ENCODE measurements around the gene PPM1N. TPM values are rescaled to one million over a fixed set of nuclear protein-coding genes. Genes with fewer than 3 reads are reported as not detected.

The PPM1N gene
- total and polyA plus RNA-seq, 2 of the 13 experiments (the other 11 are each of a cell fraction or from before 2014, with no cell fraction given) = 0.31 to 1.8 TPM

DNA sequence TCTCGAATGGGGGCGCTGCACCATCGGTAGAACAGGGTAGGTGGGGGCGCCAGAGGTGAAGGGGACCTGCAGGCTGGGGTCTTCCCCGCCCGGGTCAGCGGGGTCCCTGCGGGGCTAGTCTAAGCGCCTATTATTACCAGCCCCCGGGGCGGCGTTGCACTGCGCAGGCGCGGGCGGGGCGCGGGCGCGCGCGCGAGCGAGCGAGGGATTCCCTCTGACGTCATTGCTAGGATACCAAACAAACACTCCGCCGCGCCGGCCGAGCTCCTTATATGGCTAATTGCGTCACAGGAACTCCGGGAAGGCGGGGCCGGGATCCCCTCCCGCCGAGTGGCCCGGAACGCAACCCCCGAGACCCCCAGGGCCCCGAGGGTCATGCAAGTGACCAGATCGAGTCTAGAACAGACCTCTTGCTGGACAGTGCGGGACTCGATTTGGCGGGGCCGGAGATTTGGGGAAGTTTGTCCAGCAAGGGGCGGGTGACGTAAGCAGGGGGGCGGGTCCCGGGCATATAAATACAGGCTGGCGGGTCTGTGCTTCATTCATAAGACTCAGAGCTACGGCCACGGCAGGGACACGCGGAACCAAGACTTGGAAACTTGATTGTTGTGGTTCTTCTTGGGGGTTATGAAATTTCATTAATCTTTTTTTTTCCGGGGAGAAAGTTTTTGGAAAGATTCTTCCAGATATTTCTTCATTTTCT is 30.6 kb upstream of the PPM1N start, which contains the start of gene FOSB (continued):
- TF ChIP-seq, protein P1, sequence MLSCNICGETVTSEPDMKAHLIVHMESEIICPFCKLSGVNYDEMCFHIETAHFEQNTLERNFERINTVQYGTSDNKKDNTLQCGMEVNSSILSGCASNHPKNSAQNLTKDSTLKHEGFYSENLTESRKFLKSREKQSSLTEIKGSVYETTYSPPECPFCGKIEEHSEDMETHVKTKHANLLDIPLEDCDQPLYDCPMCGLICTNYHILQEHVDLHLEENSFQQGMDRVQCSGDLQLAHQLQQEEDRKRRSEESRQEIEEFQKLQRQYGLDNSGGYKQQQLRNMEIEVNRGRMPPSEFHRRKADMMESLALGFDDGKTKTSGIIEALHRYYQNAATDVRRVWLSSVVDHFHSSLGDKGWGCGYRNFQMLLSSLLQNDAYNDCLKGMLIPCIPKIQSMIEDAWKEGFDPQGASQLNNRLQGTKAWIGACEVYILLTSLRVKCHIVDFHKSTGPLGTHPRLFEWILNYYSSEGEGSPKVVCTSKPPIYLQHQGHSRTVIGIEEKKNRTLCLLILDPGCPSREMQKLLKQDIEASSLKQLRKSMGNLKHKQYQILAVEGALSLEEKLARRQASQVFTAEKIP (CRISPR knock-in tag; IDR thresholded peaks at IDR 0.05; ENCODE audit: borderline replicate concordance) = no peak
- TF ChIP-seq HNRNPLL (IDR thresholded peaks at IDR 0.05; ENCODE audit: low read depth, low read length, poor library complexity, severe bottlenecking) (no peak), SIX1 (CRISPR knock-in tag; IDR thresholded peaks at IDR 0.05; ENCODE audit: borderline replicate concordance) (no peak), ZFYVE20 (CRISPR knock-in tag; IDR thresholded peaks at IDR 0.05; ENCODE audit: borderline replicate concordance, low read depth) (no peak), ZNF282 (IDR thresholded peaks at IDR 0.05; ENCODE audit: partially characterized antibody) (no peak), ZMYM2 (CRISPR knock-in tag; IDR thresholded peaks at IDR 0.05) (no peak), ZNF550 (CRISPR knock-in tag; IDR thresholded peaks at IDR 0.05; ENCODE audit: borderline replicate concordance) (no peak), SP2 (CRISPR knock-in tag; IDR thresholded peaks at IDR 0.05) (no peak), IKZF4 (CRISPR knock-in tag; IDR thresholded peaks at IDR 0.05; ENCODE audit: borderline replicate concordance, low read depth, not compliant biosample characterization) (no peak), ZNF782 (CRISPR knock-in tag; IDR thresholded peaks at IDR 0.05; ENCODE audit: borderline replicate concordance) (no peak), ZNF20 (CRISPR knock-in tag; IDR thresholded peaks at IDR 0.05) (no peak), SSRP1 (CRISPR knock-in tag; IDR thresholded peaks at IDR 0.05) (no peak)
- TF ChIP-seq, protein P2, sequence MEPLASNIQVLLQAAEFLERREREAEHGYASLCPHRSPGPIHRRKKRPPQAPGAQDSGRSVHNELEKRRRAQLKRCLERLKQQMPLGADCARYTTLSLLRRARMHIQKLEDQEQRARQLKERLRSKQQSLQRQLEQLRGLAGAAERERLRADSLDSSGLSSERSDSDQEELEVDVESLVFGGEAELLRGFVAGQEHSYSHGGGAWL (CRISPR knock-in tag; IDR thresholded peaks at IDR 0.05) = no peak
- TF ChIP-seq, protein P3, sequence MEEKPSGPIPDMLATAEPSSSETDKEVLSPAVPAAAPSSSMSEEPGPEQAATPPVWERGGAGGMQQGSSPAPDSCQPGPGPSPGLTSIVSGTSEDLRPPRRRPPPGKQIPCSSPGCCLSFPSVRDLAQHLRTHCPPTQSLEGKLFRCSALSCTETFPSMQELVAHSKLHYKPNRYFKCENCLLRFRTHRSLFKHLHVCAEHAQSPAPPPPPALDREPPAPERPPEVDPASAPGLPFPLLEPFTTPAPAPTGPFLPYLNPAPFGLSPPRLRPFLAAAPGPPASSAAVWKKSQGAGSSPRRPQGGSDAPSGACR (CRISPR knock-in tag; IDR thresholded peaks at IDR 0.05) = no peak
- TF ChIP-seq, protein P4, sequence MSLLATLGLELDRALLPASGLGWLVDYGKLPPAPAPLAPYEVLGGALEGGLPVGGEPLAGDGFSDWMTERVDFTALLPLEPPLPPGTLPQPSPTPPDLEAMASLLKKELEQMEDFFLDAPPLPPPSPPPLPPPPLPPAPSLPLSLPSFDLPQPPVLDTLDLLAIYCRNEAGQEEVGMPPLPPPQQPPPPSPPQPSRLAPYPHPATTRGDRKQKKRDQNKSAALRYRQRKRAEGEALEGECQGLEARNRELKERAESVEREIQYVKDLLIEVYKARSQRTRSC (CRISPR knock-in tag; IDR thresholded peaks at IDR 0.05; ENCODE audit: low read depth) = no peak
- TF ChIP-seq, protein P5, sequence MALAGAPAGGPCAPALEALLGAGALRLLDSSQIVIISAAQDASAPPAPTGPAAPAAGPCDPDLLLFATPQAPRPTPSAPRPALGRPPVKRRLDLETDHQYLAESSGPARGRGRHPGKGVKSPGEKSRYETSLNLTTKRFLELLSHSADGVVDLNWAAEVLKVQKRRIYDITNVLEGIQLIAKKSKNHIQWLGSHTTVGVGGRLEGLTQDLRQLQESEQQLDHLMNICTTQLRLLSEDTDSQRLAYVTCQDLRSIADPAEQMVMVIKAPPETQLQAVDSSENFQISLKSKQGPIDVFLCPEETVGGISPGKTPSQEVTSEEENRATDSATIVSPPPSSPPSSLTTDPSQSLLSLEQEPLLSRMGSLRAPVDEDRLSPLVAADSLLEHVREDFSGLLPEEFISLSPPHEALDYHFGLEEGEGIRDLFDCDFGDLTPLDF (CRISPR knock-in tag; IDR thresholded peaks at IDR 0.05) = peak; percentile 67
- TF ChIP-seq, protein P6, sequence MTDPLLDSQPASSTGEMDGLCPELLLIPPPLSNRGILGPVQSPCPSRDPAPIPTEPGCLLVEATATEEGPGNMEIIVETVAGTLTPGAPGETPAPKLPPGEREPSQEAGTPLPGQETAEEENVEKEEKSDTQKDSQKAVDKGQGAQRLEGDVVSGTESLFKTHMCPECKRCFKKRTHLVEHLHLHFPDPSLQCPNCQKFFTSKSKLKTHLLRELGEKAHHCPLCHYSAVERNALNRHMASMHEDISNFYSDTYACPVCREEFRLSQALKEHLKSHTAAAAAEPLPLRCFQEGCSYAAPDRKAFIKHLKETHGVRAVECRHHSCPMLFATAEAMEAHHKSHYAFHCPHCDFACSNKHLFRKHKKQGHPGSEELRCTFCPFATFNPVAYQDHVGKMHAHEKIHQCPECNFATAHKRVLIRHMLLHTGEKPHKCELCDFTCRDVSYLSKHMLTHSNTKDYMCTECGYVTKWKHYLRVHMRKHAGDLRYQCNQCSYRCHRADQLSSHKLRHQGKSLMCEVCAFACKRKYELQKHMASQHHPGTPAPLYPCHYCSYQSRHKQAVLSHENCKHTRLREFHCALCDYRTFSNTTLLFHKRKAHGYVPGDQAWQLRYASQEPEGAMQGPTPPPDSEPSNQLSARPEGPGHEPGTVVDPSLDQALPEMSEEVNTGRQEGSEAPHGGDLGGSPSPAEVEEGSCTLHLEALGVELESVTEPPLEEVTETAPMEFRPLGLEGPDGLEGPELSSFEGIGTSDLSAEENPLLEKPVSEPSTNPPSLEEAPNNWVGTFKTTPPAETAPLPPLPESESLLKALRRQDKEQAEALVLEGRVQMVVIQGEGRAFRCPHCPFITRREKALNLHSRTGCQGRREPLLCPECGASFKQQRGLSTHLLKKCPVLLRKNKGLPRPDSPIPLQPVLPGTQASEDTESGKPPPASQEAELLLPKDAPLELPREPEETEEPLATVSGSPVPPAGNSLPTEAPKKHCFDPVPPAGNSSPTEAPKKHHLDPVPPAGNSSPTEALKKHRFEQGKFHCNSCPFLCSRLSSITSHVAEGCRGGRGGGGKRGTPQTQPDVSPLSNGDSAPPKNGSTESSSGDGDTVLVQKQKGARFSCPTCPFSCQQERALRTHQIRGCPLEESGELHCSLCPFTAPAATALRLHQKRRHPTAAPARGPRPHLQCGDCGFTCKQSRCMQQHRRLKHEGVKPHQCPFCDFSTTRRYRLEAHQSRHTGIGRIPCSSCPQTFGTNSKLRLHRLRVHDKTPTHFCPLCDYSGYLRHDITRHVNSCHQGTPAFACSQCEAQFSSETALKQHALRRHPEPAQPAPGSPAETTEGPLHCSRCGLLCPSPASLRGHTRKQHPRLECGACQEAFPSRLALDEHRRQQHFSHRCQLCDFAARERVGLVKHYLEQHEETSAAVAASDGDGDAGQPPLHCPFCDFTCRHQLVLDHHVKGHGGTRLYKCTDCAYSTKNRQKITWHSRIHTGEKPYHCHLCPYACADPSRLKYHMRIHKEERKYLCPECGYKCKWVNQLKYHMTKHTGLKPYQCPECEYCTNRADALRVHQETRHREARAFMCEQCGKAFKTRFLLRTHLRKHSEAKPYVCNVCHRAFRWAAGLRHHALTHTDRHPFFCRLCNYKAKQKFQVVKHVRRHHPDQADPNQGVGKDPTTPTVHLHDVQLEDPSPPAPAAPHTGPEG (CRISPR knock-in tag; IDR thresholded peaks at IDR 0.05) = no peak
